HepG2 (cell line): ENCODE measurements around the gene RYK. TPM values are rescaled to one million over a fixed set of nuclear protein-coding genes. Genes with fewer than 3 reads are reported as not detected.

Experiments used
- ASH2L ChIP-seq: fragments of 300-600, 200-600 bp; sonication (generic); IDR thresholded peaks from 2 replicates; pipeline ENCODE4 v1.7.0; 2017; ENCODE audit warnings: low read depth, mild to moderate bottlenecking, moderate library complexity, mixed read lengths, low read length; ENCODE audit not compliant: insufficient read length
- DMAP1 ChIP-seq: IDR thresholded peaks from 2 replicates; pipeline ENCODE4 v1.6.1; 2016
- JUND ChIP-seq: sonication (generic); formaldehyde crosslinking; IDR thresholded peaks from 2 replicates; pipeline ENCODE4 v1.8.0; 2022; ENCODE audit warnings: mild to moderate bottlenecking, missing genetic modification reagents
- KLF16 ChIP-seq, 2 experiments: sonication (generic) in 1 of 2; formaldehyde crosslinking in 1 of 2; IDR thresholded peaks; 2 replicates each; pipeline versions ENCODE4 v1.6.1 to v1.8.0; 2016 to 2023; ENCODE audit warnings: missing genetic modification reagents in 2 of 2, missing compliant biosample characterization in 1 of 2
- KMT2B ChIP-seq: IDR thresholded peaks from 2 replicates; pipeline ENCODE4 v1.6.1; 2016; ENCODE audit warnings: missing genetic modification reagents, missing compliant biosample characterization
- PCBP2 ChIP-seq: fragments of 200-400 bp; formaldehyde crosslinking; optimal IDR thresholded peaks from 2 replicates; pipeline ENCODE3; 2018; ENCODE audit warnings: low read length, low read depth; ENCODE audit not compliant: poor library complexity, severe bottlenecking
- RXRA ChIP-seq: sonication (generic); formaldehyde crosslinking; IDR thresholded peaks from 2 replicates; pipeline ENCODE4 v1.5.1; 2020; ENCODE audit warnings: missing genetic modification reagents
- ZBTB3 ChIP-seq: sonication (generic); formaldehyde crosslinking; IDR thresholded peaks from 2 replicates; pipeline ENCODE4 v1.4.0; 2020; ENCODE audit warnings: low read depth, mild to moderate bottlenecking, moderate library complexity, missing genetic modification reagents, borderline replicate concordance
- ZNF224 ChIP-seq: sonication (generic); formaldehyde crosslinking; IDR thresholded peaks from 2 replicates; pipeline ENCODE4 v1.5.0; 2020; ENCODE audit warnings: mild to moderate bottlenecking, missing genetic modification reagents
- ZNF232 ChIP-seq: sonication (generic); formaldehyde crosslinking; IDR thresholded peaks from 2 replicates; pipeline ENCODE4 v1.4.0; 2020; ENCODE audit warnings: missing genetic modification reagents, borderline replicate concordance
- ZNF318 ChIP-seq: sonication (generic); formaldehyde crosslinking; IDR thresholded peaks from 2 replicates; pipeline ENCODE4 v1.4.0; 2020; ENCODE audit warnings: mild to moderate bottlenecking, missing genetic modification reagents
- ZNF441 ChIP-seq: sonication (generic); formaldehyde crosslinking; IDR thresholded peaks from 2 replicates; pipeline ENCODE4 v1.7.0; 2021; ENCODE audit warnings: missing genetic modification reagents, borderline replicate concordance
- ZNF607 ChIP-seq: sonication (generic); formaldehyde crosslinking; IDR thresholded peaks from 2 replicates; pipeline ENCODE4 v1.5.1; 2020; ENCODE audit warnings: missing genetic modification reagents, mild to moderate bottlenecking, borderline replicate concordance
- ZNF75D ChIP-seq: sonication (generic); formaldehyde crosslinking; IDR thresholded peaks from 2 replicates; pipeline ENCODE4 v1.8.1; 2023; ENCODE audit warnings: missing genetic modification reagents, mild to moderate bottlenecking, borderline replicate concordance
- ZSCAN31 ChIP-seq: sonication (generic); formaldehyde crosslinking; IDR thresholded peaks from 2 replicates; pipeline ENCODE4 v1.5.0; 2020; ENCODE audit warnings: low read depth, mild to moderate bottlenecking, missing genetic modification reagents
- polyA plus RNA-seq, 8 experiments: library from polyadenylated mRNA; depleted of rRNA in 3 of 8; stranded (reverse) in 7 of 8; unstranded in 1 of 8; fragments of >200 nt; fragmentation: Illumina TruSeq in 4 of 8; extraction: Trizol in 4 of 8; gene quantifications; 2 replicates each; pipeline versions ENCODE4 v1.2.1 to v1.2.3, GENCODE V29; 2011 to 2016; ENCODE audit warnings: low read depth in 4 of 8, missing spikeins in 1 of 8, mixed read lengths in 1 of 8; ENCODE audit not compliant: insufficient read depth in 1 of 8
- total RNA-seq, 5 experiments: library from RNA; depleted of rRNA; stranded (reverse); fragments of >200 nt; fragmentation: Illumina TruSeq; extraction: Trizol; gene quantifications; 2 replicates each; pipeline ENCODE4 v1.2.3, GENCODE V29; 2016; ENCODE audit warnings: low read depth in 1 of 5
- TF ChIP-seq, protein P1 (sequence below), 2 experiments: sonication (generic) in 1 of 2; formaldehyde crosslinking in 1 of 2; IDR thresholded peaks; 2 replicates each; pipeline versions ENCODE4 v1.5.1 to v1.6.1; 2011 to 2020; ENCODE audit warnings: borderline replicate concordance in 1 of 2, low read depth in 1 of 2, low read length in 1 of 2, mild to moderate bottlenecking in 1 of 2, missing genetic modification reagents in 1 of 2, moderate library complexity in 1 of 2

RYK gene
- total and polyA plus RNA-seq, 2 of the 13 experiments (the other 11 are each of a cell fraction or from before 2014, with no cell fraction given) = 35.0 to 66.2 TPM

DNA sequence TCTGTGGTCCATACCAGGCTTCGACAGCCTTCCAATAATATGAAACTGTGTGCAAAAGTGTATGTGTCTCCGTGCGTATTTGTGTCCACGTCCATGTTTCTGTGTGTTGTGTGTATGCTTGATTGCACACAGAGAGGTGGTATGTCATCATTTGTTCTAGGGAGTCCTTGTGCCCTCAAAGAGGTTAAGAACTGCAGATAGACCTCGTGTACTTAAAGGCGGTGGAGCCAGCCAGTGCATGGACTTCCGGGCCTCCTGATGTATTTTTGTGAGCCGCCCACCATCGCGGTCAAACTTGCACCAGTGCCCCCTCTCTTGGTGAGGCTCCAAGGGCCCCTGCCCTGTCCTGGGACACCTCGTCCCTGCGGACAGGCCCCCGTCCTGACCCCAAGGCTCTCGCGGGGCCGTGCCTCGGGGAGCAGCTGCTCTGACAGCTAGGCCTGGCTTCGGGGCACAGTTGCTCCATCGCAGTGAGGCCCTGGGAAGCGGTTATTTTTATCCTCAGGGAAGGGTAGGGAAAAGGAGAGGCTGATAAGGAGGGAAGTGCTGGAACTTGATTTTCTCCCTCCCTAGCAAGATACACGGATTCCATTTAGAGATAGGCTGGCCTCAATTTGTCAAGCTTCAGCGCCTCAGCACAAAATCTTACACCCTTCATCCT is 1.2 kb upstream of the RYK start (continued):
- TF ChIP-seq, protein P1, sequence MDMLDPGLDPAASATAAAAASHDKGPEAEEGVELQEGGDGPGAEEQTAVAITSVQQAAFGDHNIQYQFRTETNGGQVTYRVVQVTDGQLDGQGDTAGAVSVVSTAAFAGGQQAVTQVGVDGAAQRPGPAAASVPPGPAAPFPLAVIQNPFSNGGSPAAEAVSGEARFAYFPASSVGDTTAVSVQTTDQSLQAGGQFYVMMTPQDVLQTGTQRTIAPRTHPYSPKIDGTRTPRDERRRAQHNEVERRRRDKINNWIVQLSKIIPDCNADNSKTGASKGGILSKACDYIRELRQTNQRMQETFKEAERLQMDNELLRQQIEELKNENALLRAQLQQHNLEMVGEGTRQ (IDR thresholded peaks at IDR 0.05; ENCODE audit: low read depth, low read length) = no peak
- TF ChIP-seq, protein P1 (CRISPR knock-in tag; IDR thresholded peaks at IDR 0.05; ENCODE audit: borderline replicate concordance) = no peak
- no peak for TF ChIP-seq ZNF224 (CRISPR knock-in tag)
- 0 out of 2 replicates have a peak, but pooled peaks have one; percentile 43 for TF ChIP-seq DMAP1 (CRISPR knock-in tag)
- TF ChIP-seq ZBTB3 = no peak
- TF ChIP-seq KMT2B (CRISPR knock-in tag) = peak; percentile 47; the same call in 1 of the 2 replicates
- peak; percentile 66; the same call in 1 of the 2 replicates for TF ChIP-seq ZNF232 (CRISPR knock-in tag)
- 0 out of 2 replicates have a peak, but pooled peaks have one; percentile 16 for TF ChIP-seq RXRA (CRISPR knock-in tag)
- no peak for TF ChIP-seq PCBP2
- TF ChIP-seq KLF16 (CRISPR knock-in tag; IDR thresholded peaks at IDR 0.05) = peak in 1 of 2 experiments; percentile 28; a peak in 1 of 4 replicates
- 0 out of 2 replicates have a peak, but pooled peaks have one; percentile 25 for TF ChIP-seq JUND (CRISPR knock-in tag)
- TF ChIP-seq ASH2L = peak; percentile 25
- TF ChIP-seq ZNF441 (CRISPR knock-in tag) = no peak; the same call in 1 of the 2 replicates
- 0 out of 2 replicates have a peak, but pooled peaks have one; percentile 55 for TF ChIP-seq ZNF318 (CRISPR knock-in tag)
- TF ChIP-seq ZSCAN31 (CRISPR knock-in tag) = peak; percentile 56; the same call in 1 of the 2 replicates
- TF ChIP-seq ZNF75D = no peak
- 0 out of 2 replicates have a peak, but pooled peaks have one; percentile 35 for TF ChIP-seq ZNF607 (CRISPR knock-in tag)
